Measurements from ENCODE around the gene CDH12.
"Not testable (repeated sequence)": the region's sequence is repeated elsewhere in the genome, so short reads cannot be mapped to it uniquely, and the experiment has no call there.

The CDH12 gene

GRCh38 chr5:22541037-22541436 lies 312.1 kb downstream of the CDH12 start:
- FAIRE-seq (no peak), DNase-seq (ENCODE audit: insufficient read length, low spot score) (no peak)
- no peak for TF ChIP-seq POLR2A (IDR thresholded peaks at IDR 0.05; ENCODE audit: low read depth, low read length)

GRCh38 chr5:22539762-22540161 lies 313.4 kb downstream of the CDH12 start:
- TF ChIP-seq POLR2A (IDR thresholded peaks at IDR 0.05; ENCODE audit: low read depth, low read length), result no peak
- no peak for DNase-seq (ENCODE audit: insufficient read length, low spot score)
- FAIRE-seq, result no peak

GRCh38 chr5:22531986-22532385 lies 321.2 kb downstream of the CDH12 start:
- no peak for TF ChIP-seq POLR2A (IDR thresholded peaks at IDR 0.05; ENCODE audit: low read depth, low read length)
- FAIRE-seq (no peak), DNase-seq (ENCODE audit: insufficient read length, low spot score) (no peak)

- no peak for FAIRE-seq
- TF ChIP-seq POLR2A (IDR thresholded peaks at IDR 0.05; ENCODE audit: low read depth, low read length), result no peak
Measured at GRCh38 chr5:22521521-22521920, 331.6 kb downstream of the CDH12 start.

GRCh38 chr5:22516497-22516896 lies 336.6 kb downstream of the CDH12 start:
- not testable (repeated sequence) for FAIRE-seq; DNase-seq (ENCODE audit: insufficient read length, low spot score)

More at GRCh38 chr5:22521521-22521920, 331.6 kb downstream of the CDH12 start:
- no peak for DNase-seq (ENCODE audit: insufficient read length, low spot score)

GRCh38 chr5:22514231-22514630 lies 338.9 kb downstream of the CDH12 start:
- DNase-seq (ENCODE audit: insufficient read length, low spot score) (peak; percentile 6), FAIRE-seq (peak; percentile 85)
- TF ChIP-seq POLR2A (IDR thresholded peaks at IDR 0.05; ENCODE audit: low read depth, low read length), result no peak

GRCh38 chr5:22505891-22506290 lies 347.3 kb downstream of the CDH12 start:
- FAIRE-seq (peak; percentile 65), DNase-seq (ENCODE audit: insufficient read length, low spot score) (no peak)
- TF ChIP-seq POLR2A (IDR thresholded peaks at IDR 0.05; ENCODE audit: low read depth, low read length), result no peak

GRCh38 chr5:22504411-22504810 lies 348.7 kb downstream of the CDH12 start:
- DNase-seq (ENCODE audit: insufficient read length, low spot score) (no peak), FAIRE-seq (no peak)
- no peak for TF ChIP-seq POLR2A (IDR thresholded peaks at IDR 0.05; ENCODE audit: low read depth, low read length)

- FAIRE-seq (no peak), DNase-seq (ENCODE audit: insufficient read length, low spot score) (no peak)
- no peak for TF ChIP-seq POLR2A (IDR thresholded peaks at IDR 0.05; ENCODE audit: low read depth, low read length)
Measured at GRCh38 chr5:22500556-22500955, 352.6 kb downstream of the CDH12 start.

GRCh38 chr5:22496666-22497065 lies 356.5 kb downstream of the CDH12 start:
- DNase-seq (ENCODE audit: insufficient read length, low spot score), result no peak
- no peak for TF ChIP-seq POLR2A (IDR thresholded peaks at IDR 0.05; ENCODE audit: low read depth, low read length)
- FAIRE-seq, result no peak

- FAIRE-seq, result no peak
- TF ChIP-seq POLR2A (IDR thresholded peaks at IDR 0.05; ENCODE audit: low read depth, low read length), result no peak
- no peak for DNase-seq (ENCODE audit: insufficient read length, low spot score)
Measured at GRCh38 chr5:22495016-22495720, 358.0 kb downstream of the CDH12 start.

GRCh38 chr5:22488427-22488826 lies 364.7 kb downstream of the CDH12 start:
- TF ChIP-seq POLR2A (IDR thresholded peaks at IDR 0.05; ENCODE audit: low read depth, low read length), result no peak
- DNase-seq (ENCODE audit: insufficient read length, low spot score) (no peak), FAIRE-seq (peak; percentile 11)

GRCh38 chr5:22480305-22480704 lies 372.8 kb downstream of the CDH12 start:
- DNase-seq (ENCODE audit: insufficient read length, low spot score) (no peak), FAIRE-seq (no peak)
- no peak for TF ChIP-seq POLR2A (IDR thresholded peaks at IDR 0.05; ENCODE audit: low read depth, low read length)

- FAIRE-seq (peak; percentile 78), DNase-seq (ENCODE audit: insufficient read length, low spot score) (no peak)
- TF ChIP-seq POLR2A (IDR thresholded peaks at IDR 0.05; ENCODE audit: low read depth, low read length), result no peak
Measured at GRCh38 chr5:22473886-22474285, 379.3 kb downstream of the CDH12 start.

- DNase-seq (ENCODE audit: insufficient read length, low spot score), result no peak
- FAIRE-seq, result peak; percentile 55
- no peak for TF ChIP-seq POLR2A (IDR thresholded peaks at IDR 0.05; ENCODE audit: low read depth, low read length)
Measured at GRCh38 chr5:22471154-22471553, 382.0 kb downstream of the CDH12 start.

All from H54 (cell line).